HG03469 (cell line): ENCODE data around the gene DTNA.
"Not testable (repeated sequence)": the region's sequence is repeated elsewhere in the genome, so short reads cannot be mapped to it uniquely, and the experiment has no call there.

ENCODE experiments used
- ATAC-seq: cut with Tn5 transposase; IDR thresholded peaks from one replicate; pipeline ENCODE4 v1.9.1; 2021; ENCODE audit warnings: mild to moderate bottlenecking, moderate library complexity, moderate number of reproducible peaks; ENCODE audit not compliant: unreplicated experiment

The DTNA gene

GRCh38 chr18:34887881-34888580 is 177.9 kb downstream of the DTNA start:
- no peak for ATAC-seq

DNA sequence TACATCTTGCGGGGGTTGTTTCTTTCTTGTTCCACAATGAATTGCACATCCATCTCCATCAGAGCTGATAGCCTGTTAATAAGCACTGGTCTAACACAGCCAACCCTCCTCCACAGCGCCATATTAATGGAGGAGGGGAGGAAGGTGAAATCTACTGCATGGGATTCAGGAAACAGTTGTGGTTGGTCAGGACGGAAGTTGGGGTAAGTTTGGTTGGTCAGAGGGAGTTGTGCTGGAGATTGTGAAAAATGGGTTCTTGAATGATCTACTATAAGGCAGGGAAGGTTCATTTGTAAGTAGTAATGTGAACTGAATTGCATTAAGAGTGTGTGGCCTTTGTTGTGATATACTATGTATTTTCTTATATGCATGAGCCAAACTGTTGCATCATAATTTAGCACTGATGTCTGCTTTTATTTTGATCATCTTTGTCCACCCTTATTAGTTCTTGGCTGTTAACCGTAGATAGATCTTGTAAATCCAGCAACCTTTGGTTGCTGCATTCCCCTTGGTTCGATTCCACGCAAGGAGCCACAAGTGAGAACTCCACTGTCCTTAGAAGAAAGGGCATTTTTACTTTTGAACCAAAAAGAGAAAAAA is 180.5 kb downstream of the DTNA start:
- no peak for ATAC-seq

- no peak for ATAC-seq
Observed at GRCh38 chr18:34892379-34892778, 182.3 kb downstream of the DTNA start.

DNA sequence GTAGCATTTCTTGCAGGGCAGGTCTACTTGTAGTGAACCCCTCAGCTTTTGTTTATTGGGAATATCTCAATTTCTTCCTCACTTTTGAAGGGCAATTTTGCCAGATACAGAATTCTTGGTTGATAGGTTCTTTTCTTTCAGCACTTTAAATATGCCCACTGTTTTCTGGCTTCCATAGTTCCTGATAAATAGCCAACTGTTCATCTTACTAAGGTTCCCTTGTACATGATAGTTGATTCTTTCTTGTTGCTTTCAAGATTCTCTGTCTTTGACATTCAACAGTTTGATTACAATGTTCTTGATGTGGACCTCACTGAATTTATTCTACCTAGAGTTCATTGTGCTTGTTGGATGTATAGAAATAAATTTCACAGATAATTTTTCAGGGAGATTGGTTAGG is 183.1 kb downstream of the DTNA start:
- no peak for ATAC-seq

DNA sequence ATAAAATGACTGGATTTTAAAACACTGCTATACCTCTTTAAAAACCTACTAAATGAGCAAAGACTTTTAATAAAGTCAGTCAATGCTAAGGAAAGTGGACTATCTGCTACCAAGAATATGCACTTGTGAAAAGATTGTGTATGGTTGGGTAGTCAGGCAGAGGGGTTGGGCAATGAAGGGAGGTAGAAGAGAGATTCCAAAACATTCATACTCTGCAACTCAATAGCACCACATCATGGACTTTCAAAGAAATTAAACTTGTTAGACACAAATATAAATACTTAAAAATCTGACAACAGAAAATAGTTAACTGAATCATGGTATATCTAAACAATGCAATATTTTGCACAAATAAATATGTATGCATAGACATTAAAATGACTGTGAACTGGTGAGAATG is 191.2 kb downstream of the DTNA start:
- no peak for ATAC-seq

DNA sequence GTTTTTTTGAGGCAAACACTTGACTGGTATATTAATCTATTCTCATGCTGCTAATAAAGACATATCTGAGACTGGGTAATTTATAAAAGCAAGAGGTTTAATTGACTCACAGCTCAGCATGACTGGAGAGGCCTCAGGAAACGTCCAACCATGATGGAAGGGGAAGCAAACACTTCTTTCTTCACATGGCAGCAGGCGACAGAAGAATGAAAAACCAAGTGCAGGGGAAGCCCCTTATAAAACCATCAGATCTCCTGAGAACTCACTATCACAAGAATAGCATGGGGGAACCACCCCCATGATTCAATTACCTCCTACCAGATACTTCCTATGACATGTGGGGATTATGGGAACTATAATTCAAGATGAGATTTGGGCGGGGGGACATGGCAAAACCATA is 194.9 kb downstream of the DTNA start:
- ATAC-seq = no peak

GRCh38 chr18:34906985-34907384 is 196.9 kb downstream of the DTNA start:
- not testable (repeated sequence) for ATAC-seq

GRCh38 chr18:34909637-34910364 is 199.7 kb downstream of the DTNA start:
- no peak for ATAC-seq

GRCh38 chr18:34911081-34911480 is 201.0 kb downstream of the DTNA start:
- ATAC-seq = no peak

DNA sequence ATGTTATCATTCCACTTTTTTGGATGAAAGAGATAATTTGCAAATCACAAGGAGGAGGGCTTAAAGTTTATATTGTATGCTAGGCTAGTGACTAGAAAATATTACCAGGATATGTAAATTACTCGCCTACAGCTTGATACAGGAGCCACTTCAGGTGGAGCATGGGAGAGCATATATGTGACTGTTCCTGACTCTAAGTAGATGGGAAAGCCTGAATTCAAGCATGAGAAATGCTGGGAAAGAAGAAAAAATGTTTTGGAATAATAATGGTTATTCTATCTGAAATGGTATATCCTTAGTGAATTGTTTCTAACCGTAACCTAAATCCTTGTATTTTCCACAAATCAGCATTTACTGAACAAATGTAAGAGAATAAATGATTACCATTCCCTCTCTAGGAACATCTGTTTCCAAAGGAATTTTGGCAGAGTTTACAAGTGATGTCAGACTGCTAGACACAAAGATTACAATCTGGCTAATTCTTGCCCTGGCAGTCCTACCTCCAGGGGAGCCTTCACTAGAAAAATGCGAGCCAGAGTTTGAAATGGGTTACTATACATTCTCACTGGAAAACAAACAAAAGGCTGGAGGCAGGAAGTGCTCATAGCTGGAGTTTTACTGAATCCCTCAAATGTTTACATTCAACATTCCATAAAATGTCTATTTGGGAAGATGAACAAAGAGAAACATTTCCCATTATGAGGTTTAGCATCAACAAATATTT is 201.7 kb downstream of the DTNA start:
- ATAC-seq = no peak

- no peak for ATAC-seq
Observed at GRCh38 chr18:34913837-34914661, 204.0 kb downstream of the DTNA start.

- no peak for ATAC-seq
Observed at GRCh38 chr18:34915046-34915445, 204.9 kb downstream of the DTNA start.

- ATAC-seq = not testable (repeated sequence)
Observed at GRCh38 chr18:34916539-34916938, 206.4 kb downstream of the DTNA start.

DNA sequence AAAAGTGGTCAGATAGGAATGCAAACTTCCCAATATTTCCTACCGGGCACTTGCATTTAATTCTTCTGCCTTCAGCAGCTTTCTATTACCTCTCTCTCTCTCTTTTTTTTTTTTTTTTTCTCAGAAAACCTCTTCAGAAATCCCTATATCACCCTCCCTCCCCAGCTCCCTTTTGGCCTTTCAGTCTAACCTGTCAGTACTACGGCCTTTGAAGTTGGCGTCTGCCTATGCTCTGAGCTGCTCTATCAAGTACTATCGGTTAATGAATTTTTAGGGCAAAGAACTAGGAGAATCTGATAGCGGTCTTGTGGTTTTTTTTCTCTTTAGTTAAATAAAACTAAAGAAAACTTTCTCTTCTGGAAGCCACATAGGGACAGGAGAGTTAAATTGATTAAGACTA is 208.8 kb downstream of the DTNA start:
- no peak for ATAC-seq

DNA sequence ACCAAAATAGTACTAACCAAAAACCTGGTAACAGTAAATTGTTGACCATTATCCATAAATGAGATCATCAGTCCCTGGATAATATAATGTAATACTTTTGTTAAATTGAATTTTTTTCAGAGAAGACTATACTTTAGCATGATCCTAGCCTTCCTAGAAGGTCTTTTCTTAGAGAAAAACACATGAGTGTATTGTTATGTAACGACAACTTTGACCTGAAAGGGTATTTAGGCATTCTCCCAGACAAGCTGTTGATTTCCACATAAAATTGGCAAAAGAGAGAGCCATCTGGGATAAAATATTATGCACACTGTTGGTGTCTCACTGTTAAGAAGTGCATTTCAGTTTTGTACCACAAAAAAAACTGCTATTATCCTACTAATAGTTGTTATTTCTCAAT is 211.1 kb downstream of the DTNA start:
- no peak for ATAC-seq

DNA sequence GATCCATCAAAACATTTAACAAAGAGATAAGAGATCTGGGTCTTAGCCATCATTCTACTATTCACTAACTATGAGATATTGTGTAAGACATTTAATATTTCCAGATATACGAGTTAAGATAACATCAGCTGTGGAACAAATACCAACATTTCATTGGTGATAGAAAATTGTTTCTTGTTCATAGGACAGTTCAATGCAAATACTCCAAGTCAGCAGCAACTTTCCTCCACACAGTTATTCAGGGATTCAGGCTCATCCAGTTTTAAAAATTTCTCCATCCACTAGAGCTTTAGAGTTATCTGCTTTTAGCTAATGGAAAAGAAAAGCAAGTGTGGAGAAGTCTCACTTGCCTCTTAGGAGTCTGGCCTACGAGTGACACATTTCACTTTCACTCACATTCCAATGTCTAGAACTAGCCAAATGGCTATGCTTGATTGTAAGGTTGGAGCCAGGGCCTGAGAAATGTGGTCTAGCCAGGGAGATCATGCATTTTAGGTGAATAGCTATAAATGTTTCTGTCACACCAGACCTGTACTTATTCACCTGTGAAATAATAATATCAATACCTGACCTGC is 211.8 kb downstream of the DTNA start:
- ATAC-seq = no peak

- not testable (repeated sequence) for ATAC-seq
Observed at GRCh38 chr18:34922594-34922993, 212.5 kb downstream of the DTNA start.

DNA sequence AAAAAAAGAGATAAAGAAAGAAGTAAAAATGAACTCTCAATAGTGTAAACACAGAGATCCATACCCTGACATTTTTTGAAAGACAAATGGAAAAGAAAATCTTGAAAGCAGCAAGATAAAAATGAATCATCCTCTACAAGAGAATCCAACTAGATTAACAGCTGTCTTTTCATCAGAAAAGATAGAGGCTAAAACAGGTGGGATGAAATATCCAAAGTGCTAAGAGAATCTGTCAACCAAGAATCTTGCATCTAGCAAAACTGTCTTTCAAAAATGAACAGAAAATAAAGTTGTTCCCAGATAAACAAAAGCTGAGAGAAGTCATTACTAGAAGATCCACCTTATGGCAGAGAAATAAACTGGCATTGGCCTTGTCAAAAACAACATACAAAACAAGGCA is 213.8 kb downstream of the DTNA start:
- ATAC-seq = no peak

GRCh38 chr18:34926683-34927082 is 216.6 kb downstream of the DTNA start:
- no peak for ATAC-seq

- no peak for ATAC-seq
Observed at GRCh38 chr18:34928088-34928753, 218.1 kb downstream of the DTNA start.
